Superior temporal gyrus (tissue), 1 donor: ENCODE data around the gene IGSF9B.

Source experiments
- DNase-seq: peaks from one replicate; pipeline ENCODE4 v3.0.0-alpha.2; 2016; ENCODE audit errors: extremely low spot score

The IGSF9B gene

DNA sequence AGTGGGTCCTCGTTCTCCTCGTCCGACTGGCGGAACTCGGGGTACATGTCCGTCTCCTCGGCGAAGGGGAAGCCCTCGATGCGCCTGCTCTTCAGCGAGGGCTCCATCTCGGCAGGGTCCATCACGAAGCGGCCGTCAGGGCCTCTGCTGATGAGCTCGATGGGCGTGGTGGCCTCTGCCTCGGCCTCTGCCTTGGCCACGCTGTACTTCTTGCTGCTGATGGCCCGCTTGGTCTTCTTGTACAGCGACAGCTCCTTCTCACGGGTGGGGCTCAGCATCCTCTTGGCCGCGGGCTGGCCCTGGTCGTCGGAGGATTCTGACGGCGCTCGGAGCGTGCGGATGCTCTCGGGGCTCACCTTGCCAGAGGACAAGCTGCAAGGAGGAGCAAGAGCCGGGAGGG lies 35.7 kb downstream of the IGSF9B start:
- no peak for DNase-seq

DNA sequence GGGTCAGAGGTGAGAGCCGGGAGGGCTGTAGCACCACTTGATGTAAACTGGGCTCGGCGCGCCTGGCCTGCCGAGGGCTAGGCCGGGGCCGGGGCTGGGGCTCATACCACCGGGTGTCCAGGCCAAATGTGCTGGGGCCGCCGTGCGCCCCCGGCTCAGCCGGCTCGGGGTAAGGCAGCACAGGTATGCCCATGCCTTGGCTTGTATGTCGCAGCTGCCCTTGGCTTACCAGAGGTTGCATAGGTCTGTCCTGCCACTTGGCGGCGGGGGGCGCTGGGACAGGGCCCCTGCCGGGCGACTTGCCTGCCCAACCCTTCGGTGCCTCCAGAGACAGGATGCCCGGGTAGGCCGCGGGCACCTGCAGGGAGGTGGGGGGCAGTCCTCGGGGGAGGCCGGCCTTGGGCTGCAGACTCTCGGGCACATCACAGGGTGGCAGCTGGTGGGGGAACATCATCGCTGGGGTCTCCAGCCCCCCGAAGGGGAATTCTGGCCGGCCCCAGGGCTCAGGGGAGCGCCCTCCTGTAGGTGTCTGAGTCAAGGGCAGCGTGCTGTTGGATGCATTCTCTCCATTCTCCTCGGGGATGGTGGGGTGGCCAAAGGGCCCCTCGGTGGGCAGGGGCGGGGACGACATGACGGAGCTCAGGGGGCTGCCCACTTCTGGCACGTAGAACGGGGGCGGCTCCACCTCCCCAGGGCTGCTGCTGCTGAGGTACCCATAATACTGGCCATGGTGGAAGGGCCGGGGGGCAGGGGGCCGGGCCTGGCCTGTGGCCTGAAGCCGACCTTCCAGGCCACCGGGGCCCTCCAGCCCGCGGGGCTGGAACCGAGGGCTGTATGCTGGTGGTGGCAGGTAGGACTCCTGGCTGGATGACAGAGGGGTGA lies 36.4 kb downstream of the IGSF9B start:
- no peak for DNase-seq

DNA sequence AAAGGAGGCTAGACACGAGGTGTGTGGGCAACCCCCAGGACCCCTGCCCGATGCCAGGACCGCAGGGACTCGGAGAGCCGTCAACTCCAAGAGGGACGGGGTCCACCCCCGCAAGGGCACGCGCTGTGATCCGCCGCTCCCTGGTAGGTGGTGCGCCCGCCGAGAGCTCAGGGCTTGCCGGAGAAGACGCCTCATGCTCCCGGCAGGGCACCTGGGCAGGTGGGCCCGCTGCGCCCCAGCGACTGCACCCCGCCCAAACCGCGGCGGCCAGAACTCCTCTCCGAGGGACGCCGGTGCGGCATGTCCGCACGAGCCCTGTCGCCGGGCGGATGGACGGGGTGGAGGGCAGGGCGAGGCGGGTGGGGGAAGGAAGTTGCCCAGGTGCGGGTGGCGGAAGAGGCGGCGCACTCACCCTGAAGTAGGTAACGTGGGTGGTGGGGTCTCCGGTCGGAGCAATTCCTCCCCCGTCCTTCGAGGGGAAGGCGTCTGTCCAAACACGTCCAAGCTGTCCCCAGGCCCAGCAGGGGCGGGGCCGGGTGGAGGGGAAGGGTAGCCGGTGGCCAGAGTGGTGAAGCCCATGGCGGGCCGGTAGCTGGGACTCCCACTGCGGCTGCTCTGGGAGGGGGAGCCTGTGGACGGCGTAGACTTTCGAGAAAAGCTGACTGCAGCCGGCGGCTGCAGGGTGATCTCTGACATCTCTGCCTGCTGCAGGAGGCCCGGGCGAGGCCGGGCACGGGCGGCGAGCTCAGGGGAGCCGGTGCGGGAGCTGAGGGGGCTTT lies 37.2 kb downstream of the IGSF9B start:
- no peak for DNase-seq

DNA sequence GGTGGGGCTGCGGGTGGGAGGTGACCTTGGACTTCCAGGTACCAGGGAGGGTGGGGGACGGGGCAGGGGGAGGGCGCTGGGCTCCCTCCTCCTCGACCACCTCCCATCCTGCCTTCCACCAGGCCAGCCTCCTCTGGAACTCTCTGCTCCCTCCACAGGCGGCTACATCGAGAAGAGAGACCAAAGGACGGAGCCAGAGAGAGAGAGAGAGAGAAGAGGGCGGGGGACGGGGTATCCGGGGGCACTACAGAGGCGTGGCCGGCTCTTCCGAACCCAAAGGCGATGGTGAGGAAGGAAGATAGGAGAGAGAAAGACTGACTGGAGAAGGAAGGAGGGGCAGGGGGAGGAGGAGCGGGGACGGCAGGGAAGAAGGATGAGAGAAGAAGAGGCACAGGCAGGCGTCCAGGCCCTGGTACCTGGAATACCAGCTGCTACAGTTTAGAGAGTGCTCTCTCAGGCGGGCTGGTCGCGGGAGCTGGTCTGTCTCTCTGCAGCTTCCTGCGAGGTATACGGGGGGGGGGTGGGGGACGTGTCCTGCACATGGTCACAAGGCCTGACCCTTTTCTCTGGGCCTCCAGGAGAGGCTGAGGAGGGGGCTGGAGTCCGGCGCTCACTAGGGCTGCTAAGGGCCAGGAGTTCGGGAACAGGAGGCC lies 38.0 kb downstream of the IGSF9B start:
- DNase-seq: no peak

DNA sequence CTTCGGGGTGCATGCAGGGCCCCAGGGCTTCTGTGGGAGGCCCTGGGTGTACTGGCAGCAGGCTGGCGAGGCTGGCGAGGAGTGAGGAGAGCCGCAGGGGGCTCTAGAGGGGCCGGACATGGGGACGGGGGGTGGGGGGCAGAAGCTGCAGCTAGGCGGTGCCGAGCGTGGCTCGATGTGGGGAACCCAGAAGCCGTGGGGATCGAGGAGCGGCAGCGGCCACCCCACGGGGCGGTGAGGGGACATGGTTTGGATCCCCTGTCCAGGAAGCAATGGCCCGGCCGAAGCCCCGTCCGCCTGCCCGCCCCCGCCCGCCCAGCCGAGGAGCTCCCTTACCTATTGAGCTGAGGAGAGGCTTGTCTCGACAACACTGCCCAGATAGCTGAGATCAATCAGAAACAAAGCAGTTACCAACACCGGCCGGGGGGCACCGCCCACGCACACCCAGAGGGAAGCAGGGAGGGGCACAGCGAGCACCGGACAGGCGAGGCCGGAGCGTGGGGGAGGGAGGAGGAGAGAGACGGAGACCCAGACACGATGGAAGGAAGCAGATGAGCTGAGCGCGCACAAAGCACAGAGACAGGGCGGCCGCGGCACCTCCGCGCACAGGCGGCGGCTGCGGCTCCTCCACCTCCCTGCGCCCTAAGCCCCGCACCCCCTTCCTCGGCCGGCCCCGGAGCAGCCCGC lies 38.7 kb downstream of the IGSF9B start:
- no peak for DNase-seq

DNA sequence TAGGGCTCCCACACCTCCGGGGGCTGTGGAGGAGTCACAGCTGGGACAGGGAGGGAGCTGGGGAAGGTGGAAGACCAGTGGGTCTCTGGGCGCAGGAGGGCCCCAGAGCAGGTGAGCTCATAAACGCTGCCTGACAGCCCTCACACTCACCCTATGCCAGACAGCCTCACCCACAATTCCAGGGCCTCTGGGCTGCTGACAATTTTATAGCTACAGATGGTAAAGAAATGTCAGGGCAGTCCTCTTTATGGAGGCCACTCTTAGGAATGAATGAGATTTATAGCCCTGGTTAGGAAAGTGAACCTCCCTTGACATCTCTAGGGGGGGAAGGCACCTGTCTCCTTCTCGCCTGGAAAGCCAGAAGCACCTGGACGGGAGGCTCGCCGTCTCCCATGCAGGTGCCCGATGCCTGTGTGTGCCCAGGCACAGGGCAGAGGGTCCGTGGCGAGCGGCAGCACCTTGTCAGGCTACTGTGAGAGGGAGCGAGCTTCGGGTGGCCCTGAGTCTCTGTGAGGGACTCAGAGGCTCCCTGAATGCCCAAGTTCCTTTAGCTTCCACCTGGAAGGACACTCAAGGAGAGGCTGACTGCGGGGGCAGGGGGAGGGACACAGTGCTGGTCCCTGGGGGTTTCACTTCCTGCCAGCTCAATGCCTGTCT lies 39.9 kb downstream of the IGSF9B start:
- no peak for DNase-seq

DNA sequence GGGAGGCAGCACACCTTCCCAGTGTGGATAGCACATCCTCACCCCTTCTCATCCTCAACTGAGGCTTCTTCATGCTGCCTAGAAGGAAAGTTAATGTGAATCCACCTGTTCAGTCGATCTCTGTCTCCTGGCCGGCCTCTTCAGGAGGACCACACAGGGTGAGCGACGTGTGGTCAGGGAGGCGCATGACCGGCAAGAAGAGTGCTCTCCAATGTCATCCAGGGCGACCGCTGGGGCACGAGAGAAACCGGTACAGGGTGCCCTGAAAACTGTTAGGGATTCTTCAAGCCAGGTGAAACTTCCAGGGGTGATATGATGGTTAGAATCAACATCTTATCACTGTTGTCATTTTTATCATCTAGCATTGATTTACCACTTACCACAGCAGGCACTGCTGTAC lies 43.0 kb downstream of the IGSF9B start:
- DNase-seq: no peak

DNA sequence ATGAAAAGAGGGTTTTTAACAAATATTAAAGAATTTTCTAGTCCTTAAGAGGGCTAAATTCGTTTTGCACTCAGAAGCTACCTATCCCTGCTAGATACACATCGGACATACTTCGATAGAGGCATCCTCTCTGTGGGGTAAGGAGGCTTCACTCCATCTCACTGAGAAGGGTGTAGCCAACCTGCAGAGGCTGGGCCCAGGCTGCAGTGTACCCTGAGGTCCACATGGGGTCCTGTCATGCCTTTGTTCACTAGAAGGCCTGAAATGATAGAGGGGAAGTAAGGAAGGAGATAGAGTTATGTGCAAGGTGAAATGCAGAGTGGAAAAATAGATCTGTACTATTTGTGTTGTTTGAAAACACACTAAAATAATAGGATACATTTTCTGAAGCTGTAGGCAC lies 45.6 kb downstream of the IGSF9B start:
- no peak for DNase-seq

DNA sequence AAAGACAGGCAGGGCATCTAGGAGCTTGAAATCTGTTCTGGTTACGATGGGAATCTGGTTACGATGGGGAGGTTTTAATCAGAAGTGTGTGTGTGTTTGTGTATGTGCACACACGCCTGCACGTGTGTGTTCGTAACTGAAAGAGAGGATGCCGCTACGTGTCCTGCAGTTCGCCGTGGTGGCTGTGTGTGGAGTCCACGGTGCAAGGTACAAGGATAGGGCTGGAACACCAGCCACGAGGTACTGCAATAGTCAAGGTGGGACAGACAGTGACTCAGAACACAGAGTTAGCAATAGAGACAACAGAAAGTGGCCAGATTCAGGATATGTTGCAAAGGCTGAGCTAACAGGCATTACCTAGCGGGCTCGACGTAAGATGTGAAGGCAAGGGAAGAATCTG lies 46.7 kb downstream of the IGSF9B start:
- no peak for DNase-seq

DNA sequence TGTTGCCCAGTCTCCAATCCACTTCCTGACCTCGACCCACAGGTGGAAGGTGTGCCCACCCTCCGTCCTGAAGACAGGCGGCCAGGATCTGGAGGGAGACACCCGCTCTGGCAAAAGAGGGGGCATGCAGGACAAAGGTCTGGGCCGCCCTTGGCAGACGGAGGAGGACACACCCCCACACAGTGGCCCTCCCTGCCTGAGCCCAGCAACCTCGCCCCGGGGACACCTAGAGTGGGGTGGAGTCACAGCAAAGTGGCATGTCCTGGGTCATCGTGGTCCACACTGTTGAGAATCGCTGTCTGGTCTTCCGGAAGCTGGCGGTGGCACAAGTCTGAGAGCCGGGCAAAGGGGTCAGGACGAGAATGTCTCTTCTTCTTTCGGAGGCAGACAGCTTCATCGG lies 47.9 kb downstream of the IGSF9B start:
- DNase-seq: no peak

DNA sequence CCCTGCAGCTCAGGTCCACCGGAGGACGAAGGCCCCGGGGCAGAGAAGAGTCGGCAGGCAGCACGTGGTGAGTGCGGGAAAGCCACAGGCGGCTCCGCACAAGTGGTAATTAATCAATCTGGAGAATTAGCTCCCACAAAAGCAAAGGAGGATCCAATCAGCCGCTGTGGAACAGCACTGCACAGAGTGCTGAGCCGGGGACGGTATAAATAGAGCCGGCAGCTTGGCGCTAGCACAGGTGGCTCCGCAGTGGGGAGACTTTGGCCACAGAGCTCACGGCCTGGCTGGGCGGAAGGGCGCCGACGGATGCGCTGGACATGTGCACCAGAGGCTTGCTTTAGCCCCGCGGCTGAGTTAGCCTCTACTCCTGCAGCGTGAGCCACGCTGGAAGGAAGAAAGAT lies 48.9 kb downstream of the IGSF9B start:
- no peak for DNase-seq

DNA sequence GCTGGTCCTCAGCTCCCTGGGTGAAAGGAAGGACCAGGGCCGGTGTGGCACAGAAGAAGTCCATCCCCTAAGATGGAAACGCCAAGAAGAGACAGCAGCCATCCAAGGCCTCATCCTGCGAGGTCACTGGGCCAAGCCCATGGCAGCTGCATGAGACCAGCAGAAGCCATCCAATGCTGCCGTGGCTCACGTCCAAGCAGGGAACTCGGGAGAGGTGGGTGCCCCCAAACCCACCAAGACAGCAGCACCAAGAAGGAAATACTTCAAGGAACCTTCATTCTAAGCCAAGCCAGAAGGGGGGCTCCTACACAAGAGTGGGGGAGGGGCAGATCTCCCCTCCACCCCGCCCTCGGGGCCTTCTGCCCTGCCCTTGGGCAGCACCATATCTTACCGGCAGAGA lies 49.6 kb downstream of the IGSF9B start:
- DNase-seq: no peak

DNA sequence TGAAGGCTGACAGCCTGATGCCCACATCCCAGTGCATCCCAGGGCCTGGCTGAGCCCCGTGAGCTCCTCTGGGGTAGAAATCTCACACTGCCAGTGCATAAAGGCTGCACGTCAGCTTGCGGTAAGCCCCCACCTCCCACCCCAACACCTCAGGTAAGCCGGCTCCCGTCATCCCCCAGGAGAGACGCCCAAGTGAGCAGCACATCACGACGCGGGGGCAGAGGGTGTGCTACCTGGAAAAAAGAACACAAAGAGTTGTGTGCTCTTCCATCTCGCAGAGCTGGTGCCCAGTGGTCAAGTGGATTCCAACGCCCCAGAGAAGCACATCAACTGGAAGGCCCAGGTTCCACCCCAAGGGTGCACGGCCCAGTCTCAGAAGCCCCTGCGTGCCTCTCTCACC lies 50.0 kb downstream of the IGSF9B start:
- DNase-seq: no peak

DNA sequence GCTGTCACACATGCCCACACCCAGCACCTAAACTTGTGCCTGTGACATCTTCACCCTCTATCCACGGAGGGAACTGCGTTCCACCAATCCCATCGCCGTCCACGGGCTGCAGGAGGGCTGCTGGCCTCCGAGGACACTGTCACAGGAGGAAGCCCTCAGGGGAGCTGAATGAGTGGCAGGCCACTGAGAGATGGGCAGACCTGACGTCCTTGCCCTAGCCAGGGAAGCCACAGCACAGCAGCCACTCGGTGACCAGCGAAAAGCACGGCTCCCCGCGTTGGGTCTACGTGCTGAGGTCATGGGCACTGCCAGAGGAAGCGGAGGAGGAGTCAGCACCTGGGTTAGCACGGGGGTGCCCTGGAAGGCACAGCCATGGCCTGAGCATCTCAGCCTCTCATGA lies 50.5 kb downstream of the IGSF9B start:
- no peak for DNase-seq

DNA sequence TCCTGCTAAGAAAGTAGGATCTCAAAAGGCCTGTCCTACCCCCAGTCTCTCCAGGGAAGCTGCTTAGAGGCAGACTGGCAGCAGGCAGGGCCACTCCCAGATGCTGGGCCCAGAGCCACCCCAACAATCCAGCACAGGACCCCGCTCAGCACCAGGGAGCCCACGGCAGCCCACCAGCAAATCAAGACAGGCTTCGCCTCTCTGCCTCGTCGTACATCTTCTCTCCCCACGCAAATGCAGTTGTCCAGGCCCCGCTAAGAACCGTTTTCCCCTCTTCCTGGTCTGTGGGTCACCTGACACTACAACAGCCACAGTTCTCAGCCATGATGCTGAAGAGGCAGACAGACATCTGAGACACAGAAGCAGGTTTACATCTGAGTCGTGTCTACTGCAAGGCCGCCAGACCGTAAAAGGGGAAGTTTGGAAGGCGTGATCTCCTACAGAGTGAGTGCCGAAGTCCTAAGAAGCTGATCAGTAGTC lies 51.1 kb downstream of the IGSF9B start:
- DNase-seq: no peak

DNA sequence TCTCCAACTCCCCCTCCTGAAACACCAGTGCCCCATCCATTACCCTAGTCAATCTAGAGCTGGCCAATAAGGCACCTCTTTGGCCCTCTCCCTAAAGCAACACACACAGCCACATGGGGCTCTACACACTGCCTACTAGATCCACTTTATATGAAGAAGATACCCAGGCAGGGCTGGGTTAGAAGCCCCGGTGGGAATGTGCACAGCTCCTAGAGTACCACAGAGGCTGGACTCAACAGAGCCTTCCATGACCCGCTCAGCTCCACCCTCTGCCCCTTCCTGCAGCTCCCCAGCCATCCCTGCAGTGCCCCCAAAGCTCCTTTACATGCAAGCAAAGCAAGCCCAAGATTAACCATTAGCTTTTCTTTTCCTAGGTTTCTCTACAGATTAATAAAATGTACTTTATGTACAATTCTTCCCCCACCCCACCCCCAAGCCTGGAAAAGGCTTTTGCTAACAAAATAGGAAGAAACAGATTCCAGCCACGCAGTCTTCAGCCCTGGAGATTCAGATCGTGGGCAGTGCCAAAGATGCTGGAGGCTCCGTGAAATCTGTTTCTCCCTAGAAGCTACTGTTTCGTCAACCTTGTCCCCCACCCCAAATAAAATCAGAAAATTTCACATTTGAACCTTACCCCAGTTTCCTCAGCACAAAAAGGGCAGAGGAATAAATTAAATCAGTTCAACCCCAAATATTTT lies 51.8 kb downstream of the IGSF9B start:
- no peak for DNase-seq

DNA sequence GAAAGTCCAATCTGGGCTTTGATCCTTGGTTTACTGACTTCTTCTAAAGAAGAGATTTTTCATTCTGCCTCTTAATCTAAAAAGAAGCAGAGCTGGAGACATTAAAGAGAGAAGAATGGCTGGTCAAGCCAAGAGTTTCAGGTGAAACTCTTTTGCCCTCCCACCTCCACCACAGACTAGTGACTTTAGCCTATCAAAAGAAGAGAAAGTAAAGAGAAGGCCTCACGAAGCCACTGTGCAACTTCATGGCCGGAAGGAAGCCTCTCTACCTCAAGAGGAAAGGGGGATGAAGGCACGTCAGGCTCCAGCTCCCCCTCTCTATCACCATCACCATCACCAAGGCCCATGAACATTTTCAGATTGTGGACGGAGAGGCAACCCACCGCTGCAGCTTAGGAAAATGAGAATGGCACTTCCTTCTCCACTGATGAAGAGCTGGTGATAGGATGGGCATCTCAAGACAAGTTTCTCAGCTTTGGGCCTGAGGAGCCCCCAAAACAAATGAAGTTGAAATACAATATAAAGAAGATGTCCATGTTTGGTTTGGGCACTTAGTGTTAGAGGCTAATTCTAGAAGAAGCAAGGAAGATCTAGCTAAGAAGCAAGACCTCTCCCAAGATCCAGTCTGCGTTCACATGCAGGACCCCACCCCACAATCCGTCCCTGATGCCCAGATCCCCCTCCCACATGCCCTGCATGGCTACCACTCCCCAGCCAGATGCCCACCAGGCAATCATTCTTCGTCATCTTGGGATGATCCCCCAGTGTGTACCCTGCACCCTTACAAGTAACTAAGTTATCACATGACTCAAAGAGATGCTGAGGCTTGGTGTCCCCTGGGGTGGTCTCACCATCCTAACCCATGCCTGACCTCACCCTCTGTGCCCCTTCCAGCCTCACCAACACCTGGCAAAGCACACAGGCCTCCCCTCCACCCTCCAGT lies 52.6 kb downstream of the IGSF9B start:
- DNase-seq: no peak

DNA sequence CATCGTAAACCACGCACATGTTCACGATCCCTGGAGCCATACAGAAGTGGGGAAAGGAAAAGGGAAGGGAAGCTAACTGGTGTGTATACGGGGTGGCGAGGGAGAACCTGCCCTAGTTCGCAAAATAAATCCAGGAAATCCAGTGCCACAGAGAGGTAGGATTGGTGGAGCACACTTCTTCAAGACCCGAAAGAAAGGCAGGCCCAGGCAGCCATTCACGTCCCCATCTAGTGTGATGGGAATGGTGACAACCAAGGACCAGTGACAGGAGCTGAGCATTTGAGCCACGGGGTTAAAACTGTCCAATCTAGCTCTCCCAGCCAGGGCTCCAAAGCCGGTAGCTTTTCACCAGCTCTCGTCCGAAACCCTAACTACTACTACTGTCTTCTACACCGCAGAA lies 53.7 kb downstream of the IGSF9B start:
- no peak for DNase-seq

DNA sequence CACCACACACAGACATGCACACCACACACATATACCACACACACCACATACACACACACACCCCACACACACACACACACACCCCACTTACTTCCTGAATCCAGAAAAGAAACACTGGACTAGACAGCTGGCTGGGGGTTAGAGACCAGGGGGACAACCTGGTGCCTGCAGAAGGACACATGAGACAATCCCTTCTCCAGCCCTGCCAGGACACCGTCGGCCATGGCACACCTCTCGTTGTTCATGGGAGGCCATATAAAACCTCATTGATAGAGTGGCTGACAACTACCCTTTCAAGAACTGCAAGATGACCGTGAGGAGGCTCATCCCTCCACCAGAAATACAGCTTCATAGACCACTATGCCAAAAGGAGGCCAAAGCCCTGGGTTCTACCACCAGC lies 54.3 kb downstream of the IGSF9B start:
- DNase-seq: no peak

DNA sequence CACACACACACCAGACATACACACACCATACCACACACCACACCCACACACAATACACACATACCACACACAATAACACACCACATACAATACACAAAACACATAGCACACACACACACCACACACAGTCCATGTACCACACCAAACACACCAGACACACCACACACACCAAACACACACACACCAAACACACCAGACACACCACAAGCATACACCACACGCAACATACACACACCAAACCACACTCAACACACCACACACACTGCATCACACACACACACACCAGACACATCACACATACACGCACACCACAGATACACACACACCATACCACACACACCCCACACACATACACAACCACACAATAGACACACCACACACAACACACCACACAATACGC lies 54.8 kb downstream of the IGSF9B start:
- DNase-seq: no peak
